Left lobe of liver (tissue), 2 donors: ENCODE data around the gene KDSR. TPM values are rescaled to one million over a fixed set of nuclear protein-coding genes. Genes with fewer than 3 reads are reported as not detected.
A peak's percentile ranks its signal among the peaks of the same experiment; 100 is the strongest.
"Not testable (repeated sequence)": the region's sequence is repeated elsewhere in the genome, so short reads cannot be mapped to it uniquely, and the experiment has no call there.

Experiments
- ATAC-seq: fragments of 200-7000 bp; cut with Tn5 transposase; one replicate; pipeline ENCODE4 v1.9.1; 2020; ENCODE audit warnings: mild to moderate bottlenecking, moderate library complexity
- DNase-seq: peaks from one replicate; pipeline ENCODE4 v3.0.0-alpha.2; 2020; ENCODE audit warnings: low spot score
- total RNA-seq: library from RNA; stranded (reverse); gene quantifications from one replicate; pipeline ENCODE4 v1.2.1, GENCODE V29; 2021
- donor health status: DM: no; HTN: no; CAD: no; lungs with moderate emphysema.
- donor health status: DM: no; HTN: yes; CAD: no.

KDSR gene
- total RNA-seq, 1 donor from 2014 or later = 49.0 TPM

DNA sequence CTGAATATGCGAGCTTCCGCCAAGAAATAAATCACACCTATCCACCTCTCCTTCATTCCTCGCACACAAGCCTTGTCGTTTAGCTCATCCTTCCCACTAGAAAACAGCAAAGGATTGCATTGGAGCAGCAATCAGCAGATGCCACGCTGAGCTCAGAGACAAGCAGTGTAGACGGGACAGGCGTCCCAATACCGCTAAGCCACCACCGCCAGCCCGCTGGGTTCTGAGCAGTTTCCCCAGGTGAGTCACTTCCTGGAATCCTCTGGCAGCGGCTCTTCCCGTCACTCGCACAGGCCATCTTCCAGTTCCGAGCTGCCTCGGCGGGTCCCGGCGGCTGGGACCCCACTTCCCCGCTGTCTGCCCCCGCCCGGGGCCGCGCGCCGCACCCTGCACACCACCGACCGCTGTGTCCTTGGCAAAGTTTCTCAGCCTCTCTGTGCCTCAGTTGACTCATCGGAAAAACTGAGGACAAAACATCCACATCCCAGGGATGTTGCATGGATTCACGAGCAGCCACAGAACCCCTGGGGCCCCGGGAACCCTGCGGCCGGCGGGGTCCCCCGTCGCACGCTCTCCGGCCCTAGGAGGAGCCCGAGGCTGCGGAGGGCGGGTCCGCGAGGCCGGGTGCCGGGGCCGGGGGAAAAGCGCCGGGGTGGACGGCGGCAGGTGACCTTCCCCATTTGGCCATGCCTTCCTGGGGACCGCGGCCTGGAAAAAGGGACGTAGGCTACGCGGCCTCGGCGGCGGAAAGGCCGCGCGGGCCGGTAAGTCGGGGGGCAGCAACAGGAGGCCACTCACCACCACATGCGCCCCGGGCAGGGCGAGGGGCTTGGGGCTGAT, 573 bp downstream of the KDSR start:
- peak; percentile 64 for DNase-seq
- peak; percentile 53 for ATAC-seq

GRCh38 chr18:63365876-63366212, 1.2 kb downstream of the KDSR start:
- DNase-seq = no peak

DNA sequence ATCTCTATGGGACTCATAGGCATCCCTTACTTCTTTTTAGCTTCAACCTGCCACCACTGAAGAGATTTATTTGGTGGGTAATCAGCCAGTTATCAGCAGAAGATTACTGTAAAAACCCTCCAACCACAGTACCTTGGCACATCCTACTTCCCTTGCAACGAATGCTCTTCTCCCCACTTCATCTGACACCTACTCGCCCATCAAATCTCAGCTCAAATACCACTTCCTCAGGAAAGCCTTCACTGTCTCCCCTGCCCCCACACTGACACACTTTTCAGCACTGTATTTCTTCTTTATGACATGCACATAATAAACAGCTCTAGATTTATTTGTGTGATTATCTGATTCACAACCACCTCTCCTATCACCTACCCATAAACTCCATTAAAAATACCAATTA, 3.1 kb downstream of the KDSR start:
- ATAC-seq (no peak), DNase-seq (no peak)

More at GRCh38 chr18:63365876-63366212, 1.2 kb downstream of the KDSR start:
- ATAC-seq = no peak

GRCh38 chr18:63363420-63363819, 3.6 kb downstream of the KDSR start:
- ATAC-seq, DNase-seq: not testable (repeated sequence)

DNA sequence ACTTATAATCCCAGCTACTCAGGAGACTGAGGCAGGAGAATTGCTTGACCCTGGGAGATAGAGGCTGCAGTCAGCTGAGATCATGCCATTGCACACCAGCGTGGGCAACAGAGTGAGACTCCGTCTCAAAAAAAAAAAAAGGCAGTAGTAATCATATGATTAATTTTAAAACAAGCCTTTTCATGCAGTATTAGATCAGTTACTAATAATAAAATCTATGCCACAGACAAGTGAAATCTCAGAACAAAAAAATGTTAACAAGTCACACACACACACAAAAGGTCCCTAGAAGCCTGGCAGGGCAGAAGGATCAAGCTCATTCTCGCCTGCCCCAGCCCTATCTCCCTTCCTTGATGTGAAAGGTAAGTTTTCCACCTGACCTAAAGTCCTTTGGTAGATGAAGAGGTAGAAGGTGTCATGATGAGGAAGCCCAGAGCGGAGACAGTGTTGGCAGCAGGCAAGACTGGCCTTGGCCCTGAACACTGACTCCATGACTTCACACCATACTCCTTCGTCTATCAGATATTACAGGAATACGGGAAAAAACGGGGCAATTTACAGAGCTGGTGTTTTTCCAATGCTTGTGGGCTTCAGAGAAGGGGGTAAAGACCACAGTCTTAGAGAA, 10.6 kb downstream of the KDSR start:
- no peak for DNase-seq
- ATAC-seq = no peak

- ATAC-seq (no peak), DNase-seq (no peak)
Measured at GRCh38 chr18:63350230-63350629, 16.8 kb downstream of the KDSR start.

GRCh38 chr18:63348508-63349136, 18.4 kb downstream of the KDSR start:
- ATAC-seq (peak; percentile 73), DNase-seq (peak; percentile 68)

GRCh38 chr18:63346480-63347183, 20.4 kb downstream of the KDSR start:
- no peak for ATAC-seq
- DNase-seq = no peak

DNA sequence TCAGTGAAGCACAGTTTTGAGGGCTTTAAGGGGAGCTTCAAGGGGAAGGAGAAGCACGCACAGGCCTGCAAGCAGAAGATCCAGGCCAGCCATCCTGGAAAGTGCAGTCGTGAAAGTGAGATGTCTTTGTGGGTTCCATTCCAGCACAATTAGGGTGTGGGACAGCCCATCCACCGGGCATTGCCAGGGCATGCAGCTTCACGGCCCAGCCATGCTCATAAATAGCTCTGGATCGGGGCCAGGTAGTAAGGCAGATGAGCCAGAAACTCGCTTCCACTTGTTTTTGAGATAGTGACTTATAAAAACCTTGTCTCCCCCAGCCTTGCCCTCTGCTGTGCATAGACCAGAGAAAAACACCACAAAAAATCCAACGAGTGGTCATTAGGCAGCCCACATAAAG, 21.0 kb downstream of the KDSR start:
- ATAC-seq (no peak), DNase-seq (no peak)

- ATAC-seq = peak; percentile 61
- DNase-seq = no peak
Measured at GRCh38 chr18:63344918-63345317, 22.1 kb downstream of the KDSR start.

GRCh38 chr18:63344263-63344662, 22.7 kb downstream of the KDSR start:
- no peak for DNase-seq
- ATAC-seq = peak; percentile 75

DNA sequence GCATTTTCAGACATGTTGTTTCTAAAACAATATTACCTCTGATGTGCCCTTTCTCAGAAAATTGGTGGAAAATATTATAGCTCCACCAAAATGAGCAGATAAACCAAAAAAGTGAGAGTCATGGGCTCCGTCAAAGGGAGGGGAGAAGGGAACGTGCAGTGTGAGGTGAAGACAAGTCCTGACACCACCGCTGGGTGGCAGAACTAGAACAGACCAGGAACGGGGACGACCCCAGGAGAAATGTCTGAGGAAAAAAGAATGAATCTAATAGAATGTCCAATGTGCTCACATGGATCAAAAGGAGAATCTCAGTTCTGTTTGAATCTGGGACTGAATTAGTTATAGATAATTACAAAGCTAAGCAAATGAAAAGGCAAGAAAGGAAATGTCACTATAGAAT, 24.8 kb downstream of the KDSR start:
- DNase-seq (no peak), ATAC-seq (peak; percentile 58)

DNA sequence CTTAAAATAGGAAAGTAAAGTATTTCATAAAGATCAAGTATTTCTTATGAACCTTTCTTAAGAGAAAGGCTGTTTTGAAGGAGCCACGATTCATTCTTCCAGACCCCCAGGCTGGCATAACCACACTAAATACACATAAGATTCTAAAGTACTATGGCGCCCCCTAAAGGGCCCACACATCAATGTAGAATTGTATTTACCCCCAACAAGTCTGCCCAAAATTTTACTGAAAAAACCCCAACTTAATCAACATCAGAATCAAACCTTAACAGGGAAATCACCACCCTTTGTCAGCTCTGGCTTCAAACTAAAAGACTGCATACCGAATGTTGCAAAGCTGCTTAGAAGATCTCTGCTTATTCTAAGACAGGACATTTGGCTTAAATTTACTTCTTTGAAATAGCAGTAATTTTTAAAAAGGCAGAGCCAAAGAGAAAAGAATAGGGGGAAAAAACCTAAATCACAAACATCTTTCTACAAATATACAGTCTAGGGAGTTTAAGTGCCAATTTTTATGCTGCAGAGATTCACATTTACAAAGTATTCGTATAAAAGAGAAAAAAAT, 27.0 kb downstream of the KDSR start:
- ATAC-seq = no peak

GRCh38 chr18:63336366-63337099, 30.5 kb downstream of the KDSR start:
- ATAC-seq (no peak), DNase-seq (no peak)

More for the DNA sequence above, 27.0 kb downstream of the KDSR start:
- DNase-seq = no peak

- no peak for ATAC-seq
- no peak for DNase-seq
Measured at GRCh38 chr18:63331105-63331504, 35.9 kb downstream of the KDSR start.

DNA sequence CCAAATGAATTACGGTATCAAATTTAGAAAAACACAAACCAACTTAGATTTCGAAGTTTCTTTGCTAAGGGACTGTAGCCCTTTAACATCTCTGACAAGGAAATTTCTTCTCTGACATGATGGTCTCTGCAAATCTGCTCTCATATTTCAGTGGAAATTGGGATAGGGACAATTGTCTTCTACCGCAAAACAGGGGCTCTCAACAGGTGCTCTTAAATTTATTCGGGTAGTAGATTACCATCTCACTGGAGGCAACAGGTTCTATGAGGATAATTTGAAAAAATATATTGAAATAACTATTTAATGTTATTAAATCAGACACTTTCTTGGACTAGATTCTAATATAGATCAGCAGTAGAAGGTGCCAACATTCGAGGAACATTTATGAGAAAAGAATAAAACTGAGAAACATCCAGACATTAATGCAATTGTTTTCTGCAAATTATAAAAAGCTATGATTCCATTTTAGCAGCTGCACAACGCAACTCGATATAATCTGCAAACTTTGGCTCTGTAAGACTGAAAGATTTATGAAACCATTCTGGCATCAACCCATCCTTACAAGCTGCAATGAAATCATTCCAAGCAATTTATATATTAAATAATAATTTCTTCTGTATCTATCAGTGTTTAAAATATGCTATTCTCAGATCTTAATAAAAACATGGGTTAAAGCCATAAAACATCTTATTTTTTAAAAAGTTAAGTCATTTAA, 37.4 kb downstream of the KDSR start:
- ATAC-seq (no peak), DNase-seq (no peak)

DNA sequence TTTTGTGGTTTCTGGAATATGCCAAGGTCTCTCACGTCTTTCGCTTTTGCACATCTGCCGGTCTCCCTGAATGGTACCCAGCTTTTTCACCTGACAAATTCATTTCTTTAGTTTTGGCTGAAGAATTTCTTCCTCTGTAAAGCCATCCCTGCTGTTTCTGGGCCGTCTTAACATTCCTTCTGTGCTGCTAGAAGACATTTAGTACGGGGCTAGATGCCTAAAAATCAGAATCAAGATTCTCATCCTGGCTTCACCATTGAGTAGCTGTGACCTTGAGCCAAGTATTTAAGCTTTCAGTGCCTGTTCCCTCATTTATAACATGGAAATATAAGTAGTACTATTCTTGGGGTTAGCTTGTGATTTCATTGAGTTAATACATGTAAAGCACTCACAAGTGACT, 41.0 kb downstream of the KDSR start:
- no peak for ATAC-seq
- DNase-seq = no peak

- ATAC-seq (no peak), DNase-seq (no peak)
Measured at GRCh38 chr18:63325086-63325686, 41.8 kb downstream of the KDSR start.

GRCh38 chr18:63322908-63323634, 43.9 kb downstream of the KDSR start:
- DNase-seq (no peak), ATAC-seq (peak; percentile 45)
